PC-3 (cell line): ENCODE results near the gene TOM1L2. TPM values are rescaled to one million over a fixed set of nuclear protein-coding genes. Genes with fewer than 3 reads are reported as not detected.

Source experiments
- ATAC-seq: fragments of 200-7000 bp; cut with Tn5 transposase; 2 replicates; pipeline ENCODE4 v1.9.1; 2020; ENCODE audit warnings: mild to moderate bottlenecking, moderate library complexity
- BruUV-seq: library from RNA; stranded (reverse); fragments of 400-500 nt; replicated peaks from 2 replicates; lab custom pipeline; 2021; lab: Mats Ljungman, UMichigan
- CTCF ChIA-PET: fragments of 300-600 bp; sonication (Branson Sonifier 250); formaldehyde crosslinking; loops from one replicate; lab custom pipeline; 2022; ENCODE audit warnings: antibody characterized with exemption; lab: Charles Lee
- POLR2A ChIA-PET: fragments of 300-600 bp; sonication (Branson Sonifier 250); formaldehyde crosslinking; loops from one replicate; lab custom pipeline; 2022; ENCODE audit warnings: antibody characterized with exemption; ENCODE audit not compliant: unreplicated experiment; lab: Charles Lee
- DNase-seq: peaks from one replicate; pipeline ENCODE4 v3.0.0-alpha.2; 2015
- H2AFZ ChIP-seq: fragments of 300-600 bp; sonication (generic); 2 replicates; pipeline ENCODE4 v1.6.0; 2016; ENCODE audit warnings: antibody characterized with exemption, low read length
- H3F3A ChIP-seq: fragments of 300-600 bp; sonication (generic); one replicate; pipeline ENCODE4 v1.6.0; 2017; ENCODE audit warnings: antibody characterized with exemption, low read length, control low read depth, mild to moderate bottlenecking; ENCODE audit not compliant: unreplicated experiment
- H3K27ac ChIP-seq: fragments of 300-600 bp; sonication (generic); 2 replicates; pipeline ENCODE4 v1.5.1; 2016; ENCODE audit warnings: mild to moderate bottlenecking, low read length
- H3K27me3 ChIP-seq: fragments of 300-600 bp; sonication (generic); 2 replicates; pipeline ENCODE4 v1.6.1; 2016; ENCODE audit warnings: low read length, mixed read lengths
- H3K36me3 ChIP-seq: fragments of 300-600 bp; sonication (generic); 2 replicates; pipeline ENCODE4 v1.6.1; 2016; ENCODE audit warnings: low read depth, mixed run types, low read length, mixed read lengths
- H3K4me1 ChIP-seq: fragments of 300-600 bp; sonication (generic); 2 replicates; pipeline ENCODE4 v1.5.1; 2016; ENCODE audit warnings: low read length; ENCODE audit not compliant: insufficient read depth
- H3K4me2 ChIP-seq: fragments of 300-600 bp; sonication (generic); 2 replicates; pipeline ENCODE4 v1.6.0; 2016; ENCODE audit warnings: low read length
- H3K4me3 ChIP-seq: fragments of 300-600 bp; sonication (generic); 2 replicates; pipeline ENCODE4 v1.5.1; 2016; ENCODE audit warnings: mild to moderate bottlenecking, low read length, mixed read lengths
- H3K79me2 ChIP-seq: fragments of 300-600 bp; sonication (generic); 2 replicates; pipeline ENCODE4 v1.6.1; 2017; ENCODE audit warnings: low read length, mixed read lengths
- H3K9ac ChIP-seq: fragments of 300-600 bp; sonication (generic); 2 replicates; pipeline ENCODE4 v1.6.0; 2016; ENCODE audit warnings: mild to moderate bottlenecking, low read length
- H3K9me2 ChIP-seq: fragments of 300-600 bp; sonication (generic); replicated peaks from 2 replicates; pipeline ENCODE4 v1.6.1; 2016; ENCODE audit warnings: mixed run types, low read length, mixed read lengths
- H3K9me3 ChIP-seq: fragments of 300-600 bp; sonication (generic); 2 replicates; pipeline ENCODE4 v1.6.1; 2016; ENCODE audit warnings: low read length, mixed read lengths
- H4K20me1 ChIP-seq: fragments of 300-600 bp; sonication (generic); 2 replicates; pipeline ENCODE4 v1.6.1; 2016; ENCODE audit warnings: low read length, mixed read lengths
- EZH2 ChIP-seq: fragments of 300-600 bp; sonication (generic); IDR thresholded peaks from one replicate; pipeline ENCODE4 v1.6.1; 2017; ENCODE audit warnings: antibody characterized with exemption, mild to moderate bottlenecking, low read length; ENCODE audit not compliant: unreplicated experiment
- EZH2phosphoT487 ChIP-seq: fragments of 300-600 bp; sonication (generic); IDR thresholded peaks from 2 replicates; pipeline ENCODE4 v1.6.1; 2018; ENCODE audit warnings: mild to moderate bottlenecking, antibody characterized with exemption, low read length, borderline replicate concordance
- intact Hi-C: fragments of 100-400 bp; cut with micrococcal nuclease; formaldehyde crosslinking; loops from 2 replicates; pipeline ENCODE4 v1.9.0; 2023
- total RNA-seq: library from RNA; depleted of rRNA; stranded (reverse); fragments of >200 nt; gene quantifications from 2 replicates; pipeline ENCODE4 v1.2.3, GENCODE V29; 2014
- TF ChIP-seq, protein P1 (sequence below): fragments of 300-600 bp; sonication (generic); conservative IDR thresholded peaks from 2 replicates; pipeline ENCODE4 v1.5.1; 2017; ENCODE audit warnings: antibody characterized with exemption, low read depth, mild to moderate bottlenecking, low read length

Gene TOM1L2
- total RNA-seq, 1 experiment from 2014 or later = 53.3 TPM

DNA sequence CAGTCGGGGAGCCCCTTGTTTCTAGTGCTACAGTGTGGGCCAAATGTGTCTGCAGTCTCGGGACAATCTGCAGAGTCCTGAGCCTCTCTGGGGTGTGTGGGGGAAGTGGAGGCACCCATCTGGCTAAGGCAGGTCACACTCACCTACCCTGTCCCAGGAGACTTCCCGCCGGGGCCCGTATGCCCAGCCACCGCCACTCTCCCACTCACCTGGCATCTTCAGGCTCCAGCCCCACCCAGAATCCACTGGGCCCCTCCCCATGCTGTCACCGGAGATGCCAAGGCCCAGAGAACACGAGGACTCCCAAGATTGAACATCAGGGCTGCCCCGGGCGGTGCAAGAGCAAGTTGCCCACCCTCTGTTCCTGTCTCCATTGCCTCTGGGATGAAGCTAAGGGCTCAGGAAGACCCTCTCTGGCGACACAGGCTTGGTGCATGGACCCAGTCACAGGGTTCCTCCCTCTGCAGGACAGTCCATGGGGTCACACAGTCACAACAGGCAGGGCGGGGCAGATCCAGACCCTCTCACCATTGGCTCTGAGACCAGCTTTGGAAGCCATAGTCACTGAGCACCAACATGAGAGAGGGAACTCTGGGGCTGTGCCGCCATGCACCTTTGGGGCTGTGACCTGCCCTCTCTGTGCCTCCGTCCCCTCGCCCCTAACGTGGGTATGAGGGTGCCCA is 173.5 kb downstream of the TOM1L2 start:
- peaks cover 15% of the 10 kb centered on the region for H3K36me3 ChIP-seq
- TF ChIP-seq EZH2 = no peak
- TF ChIP-seq, protein P1, sequence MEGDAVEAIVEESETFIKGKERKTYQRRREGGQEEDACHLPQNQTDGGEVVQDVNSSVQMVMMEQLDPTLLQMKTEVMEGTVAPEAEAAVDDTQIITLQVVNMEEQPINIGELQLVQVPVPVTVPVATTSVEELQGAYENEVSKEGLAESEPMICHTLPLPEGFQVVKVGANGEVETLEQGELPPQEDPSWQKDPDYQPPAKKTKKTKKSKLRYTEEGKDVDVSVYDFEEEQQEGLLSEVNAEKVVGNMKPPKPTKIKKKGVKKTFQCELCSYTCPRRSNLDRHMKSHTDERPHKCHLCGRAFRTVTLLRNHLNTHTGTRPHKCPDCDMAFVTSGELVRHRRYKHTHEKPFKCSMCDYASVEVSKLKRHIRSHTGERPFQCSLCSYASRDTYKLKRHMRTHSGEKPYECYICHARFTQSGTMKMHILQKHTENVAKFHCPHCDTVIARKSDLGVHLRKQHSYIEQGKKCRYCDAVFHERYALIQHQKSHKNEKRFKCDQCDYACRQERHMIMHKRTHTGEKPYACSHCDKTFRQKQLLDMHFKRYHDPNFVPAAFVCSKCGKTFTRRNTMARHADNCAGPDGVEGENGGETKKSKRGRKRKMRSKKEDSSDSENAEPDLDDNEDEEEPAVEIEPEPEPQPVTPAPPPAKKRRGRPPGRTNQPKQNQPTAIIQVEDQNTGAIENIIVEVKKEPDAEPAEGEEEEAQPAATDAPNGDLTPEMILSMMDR = no peak
- no peak for TF ChIP-seq EZH2phosphoT487
- H3K4me3 ChIP-seq = no peak overlapping the region
- ChIA-PET CTCF (no interaction called here), POLR2A (no interaction called here)
- no peaks in the 10 kb centered on the region for H3K79me2 ChIP-seq
- no peak overlapping the region for H2AFZ ChIP-seq
- no peaks in the 10 kb centered on the region for H4K20me1 ChIP-seq
- ATAC-seq (no peak), DNase-seq (no peak)
- H3K27ac ChIP-seq = no peak overlapping the region
- H3K4me2 ChIP-seq = no peak overlapping the region
- no peaks in the 10 kb centered on the region for H3K9me3 ChIP-seq
- H3K9me2 ChIP-seq = no peaks in the 10 kb centered on the region
- H3K27me3 ChIP-seq = no peaks in the 10 kb centered on the region
- H3K9ac ChIP-seq = no peak overlapping the region
- no peaks in the 10 kb centered on the region for H3F3A ChIP-seq
- intact Hi-C loops = no loop called here
- H3K4me1 ChIP-seq = no peaks in the 10 kb centered on the region
- no TSS peak for BruUV-seq

DNA sequence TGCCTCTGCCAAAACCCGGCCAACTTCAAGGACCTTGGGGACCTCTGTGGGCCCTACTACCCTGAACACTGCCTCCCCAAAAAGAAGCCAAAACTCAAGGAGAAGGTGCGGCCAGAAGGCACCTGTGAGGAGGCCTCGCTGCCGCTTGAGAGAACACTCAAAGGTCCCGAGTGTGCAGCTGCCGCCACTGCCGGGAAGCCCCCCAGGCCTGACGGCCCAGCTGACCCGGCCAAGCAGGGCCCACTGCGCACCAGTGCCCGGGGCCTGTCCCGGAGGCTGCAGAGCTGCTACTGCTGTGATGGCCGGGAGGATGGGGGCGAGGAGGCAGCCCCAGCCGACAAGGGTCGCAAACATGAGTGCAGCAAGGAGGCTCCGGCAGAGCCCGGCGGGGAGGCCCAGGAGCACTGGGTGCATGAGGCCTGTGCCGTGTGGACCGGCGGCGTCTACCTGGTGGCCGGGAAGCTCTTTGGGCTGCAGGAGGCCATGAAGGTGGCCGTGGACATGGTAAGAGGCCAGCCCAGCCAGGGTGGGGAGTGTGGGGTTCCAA is 174.1 kb downstream of the TOM1L2 start:
- Histone ChIP-seq H3F3A (no peaks in the 10 kb centered on the region), H3K9me2 (no peaks in the 10 kb centered on the region), H3K9ac (no peak overlapping the region), H3K36me3 (peaks cover 15% of the 10 kb centered on the region), H4K20me1 (no peaks in the 10 kb centered on the region), H3K4me3 (no peak overlapping the region), H3K4me1 (no peaks in the 10 kb centered on the region), H2AFZ (no peak overlapping the region), H3K27me3 (no peaks in the 10 kb centered on the region), H3K27ac (no peak overlapping the region), H3K79me2 (no peaks in the 10 kb centered on the region), H3K4me2 (no peak overlapping the region), H3K9me3 (no peaks in the 10 kb centered on the region)
- ChIA-PET POLR2A (no interaction called here), CTCF (no interaction called here)
- DNase-seq = no peak
- BruUV-seq = no TSS peak
- TF ChIP-seq, protein P1 = no peak
- no peak for TF ChIP-seq EZH2
- no peak for TF ChIP-seq EZH2phosphoT487
- no peak for ATAC-seq
- intact Hi-C loops = no loop called here
